H54 (cell line): ENCODE results near the gene NR6A1.

Source experiments
- DNase-seq: peaks from one replicate; pipeline ENCODE4 v3.0.0; 2011; ENCODE audit warnings: low spot score, mixed read lengths; ENCODE audit not compliant: insufficient read length
- FAIRE-seq: peaks from 3 replicates; lab custom pipeline; 2011; peaks lifted over from hg19 to GRCh38; lab: Jason Lieb, UNC
- POLR2A ChIP-seq: IDR thresholded peaks from 2 replicates; pipeline ENCODE4 v1.6.1; 2011; ENCODE audit warnings: low read depth, mild to moderate bottlenecking, low read length

The NR6A1 gene

DNA sequence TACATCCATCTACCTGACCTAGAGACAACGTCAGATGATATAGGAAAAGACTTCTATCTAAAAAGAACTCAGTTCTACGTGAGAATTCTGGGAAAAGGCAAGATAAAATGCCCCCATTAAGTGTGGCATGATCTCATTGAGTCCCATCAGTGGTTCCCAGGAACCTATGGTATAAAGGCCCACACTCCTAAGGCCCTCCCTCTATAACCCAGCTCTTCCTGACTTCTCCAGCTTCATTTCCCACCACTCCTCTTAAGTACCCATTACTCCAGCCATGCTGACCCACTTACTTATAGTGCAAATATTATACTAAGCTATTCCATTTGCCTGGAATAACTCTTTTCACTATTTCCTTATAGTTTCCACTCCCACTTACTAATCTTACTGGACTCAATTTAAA lies 168.5 kb downstream of the NR6A1 start:
- no peak for FAIRE-seq
- TF ChIP-seq POLR2A, result no peak
- DNase-seq, result no peak

DNA sequence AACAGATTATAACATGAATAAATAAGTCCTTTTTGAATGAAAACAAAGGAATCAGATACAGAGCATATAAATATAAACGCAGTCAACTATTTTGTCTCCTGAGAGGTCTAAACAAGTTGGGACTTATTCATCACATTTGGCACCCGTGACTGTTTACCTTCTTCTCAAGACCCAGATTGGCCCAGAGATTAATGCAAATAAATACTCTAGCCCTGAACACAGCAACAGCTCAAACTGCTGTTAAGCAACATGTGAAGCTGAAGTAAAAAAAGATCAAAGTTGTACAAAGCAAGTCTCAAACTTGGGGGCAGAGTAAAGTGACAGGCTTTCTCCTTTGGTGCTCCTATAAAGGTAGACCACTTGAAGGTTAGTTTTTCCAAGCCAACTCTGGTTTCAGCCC lies 168.9 kb downstream of the NR6A1 start:
- TF ChIP-seq POLR2A, result no peak
- no peak for FAIRE-seq
- no peak for DNase-seq

DNA sequence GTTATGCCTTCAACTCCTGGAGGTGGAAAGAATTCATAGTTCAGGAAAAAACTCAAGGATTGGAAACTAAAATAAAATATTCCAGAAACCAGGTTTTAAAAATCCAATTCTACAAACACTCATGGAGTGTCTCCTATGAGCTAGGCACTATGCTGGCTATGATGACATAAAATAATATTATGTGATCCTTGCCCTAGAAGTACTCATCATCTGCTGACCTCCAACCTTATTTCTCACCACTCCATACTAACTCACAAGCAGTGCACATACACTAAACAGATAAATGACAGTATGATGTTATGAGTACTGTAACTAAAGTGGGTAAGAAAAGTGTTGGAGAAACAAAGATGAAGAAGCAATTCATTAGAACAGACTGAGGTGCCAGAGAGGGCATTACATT lies 170.7 kb downstream of the NR6A1 start:
- FAIRE-seq (peak; percentile 74), DNase-seq (no peak)
- TF ChIP-seq POLR2A, result no peak

DNA sequence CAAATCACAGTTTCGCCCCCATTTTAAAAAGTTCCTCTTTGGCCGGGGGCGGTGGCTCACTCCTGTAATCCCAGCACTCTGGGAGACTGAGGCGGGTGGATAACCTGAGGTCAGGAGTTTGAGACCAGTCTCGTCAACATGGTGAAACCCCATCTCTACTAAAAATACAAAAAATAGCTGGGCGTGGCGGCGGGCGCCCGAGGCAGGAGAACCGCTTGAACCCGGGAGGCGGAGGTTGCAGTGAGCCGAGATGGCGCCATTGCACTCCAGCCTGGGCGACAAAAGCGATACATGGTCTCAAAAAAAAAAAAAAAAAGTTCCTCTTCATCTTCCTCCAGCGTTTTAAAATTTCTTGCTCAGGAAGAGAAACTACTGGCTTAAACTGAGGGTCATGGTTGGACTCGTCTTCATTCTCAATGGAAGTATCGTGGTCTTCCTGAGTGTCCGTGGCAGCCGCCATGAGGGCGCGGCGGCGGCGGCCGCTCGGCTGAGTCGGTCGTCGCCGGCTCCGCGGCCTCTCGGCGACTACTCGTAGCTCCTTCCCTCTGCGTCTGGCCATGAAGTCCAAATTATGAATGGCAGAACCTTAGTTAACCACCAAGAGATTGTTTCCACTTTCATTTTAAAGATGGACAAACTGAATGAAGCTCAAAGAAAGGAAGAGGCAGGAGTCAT lies 171.9 kb downstream of the NR6A1 start:
- no peak for TF ChIP-seq POLR2A
- no peak for DNase-seq
- no peak for FAIRE-seq

GRCh38 chr9:124598048-124598447 lies 173.1 kb downstream of the NR6A1 start:
- FAIRE-seq (no peak), DNase-seq (no peak)
- no peak for TF ChIP-seq POLR2A

GRCh38 chr9:124596172-124596839 lies 174.8 kb downstream of the NR6A1 start:
- no peak for DNase-seq
- TF ChIP-seq POLR2A, result no peak
- no peak for FAIRE-seq

DNA sequence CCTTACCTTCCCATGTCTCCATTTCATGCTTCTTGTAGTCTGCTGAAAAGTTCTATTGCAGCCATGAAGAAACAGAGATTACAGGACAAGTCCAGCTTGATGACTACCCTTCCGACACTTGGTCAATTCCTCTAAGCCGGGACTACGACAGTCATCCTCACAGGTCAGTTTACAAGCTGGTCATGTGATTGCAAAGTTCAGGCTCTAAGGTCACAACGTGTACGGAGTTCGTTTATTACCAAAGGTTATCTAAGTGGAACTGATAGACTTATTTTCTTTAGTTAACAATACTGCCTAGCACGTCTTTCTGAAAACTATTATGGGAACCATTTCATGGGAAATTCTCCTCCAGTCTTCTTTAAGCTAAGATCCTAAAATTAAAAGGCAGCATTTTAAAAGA lies 175.4 kb downstream of the NR6A1 start:
- no peak for TF ChIP-seq POLR2A
- DNase-seq, result no peak
- FAIRE-seq, result peak; percentile 60

GRCh38 chr9:124594673-124595072 lies 176.4 kb downstream of the NR6A1 start:
- TF ChIP-seq POLR2A, result no peak
- FAIRE-seq (no peak), DNase-seq (no peak)

DNA sequence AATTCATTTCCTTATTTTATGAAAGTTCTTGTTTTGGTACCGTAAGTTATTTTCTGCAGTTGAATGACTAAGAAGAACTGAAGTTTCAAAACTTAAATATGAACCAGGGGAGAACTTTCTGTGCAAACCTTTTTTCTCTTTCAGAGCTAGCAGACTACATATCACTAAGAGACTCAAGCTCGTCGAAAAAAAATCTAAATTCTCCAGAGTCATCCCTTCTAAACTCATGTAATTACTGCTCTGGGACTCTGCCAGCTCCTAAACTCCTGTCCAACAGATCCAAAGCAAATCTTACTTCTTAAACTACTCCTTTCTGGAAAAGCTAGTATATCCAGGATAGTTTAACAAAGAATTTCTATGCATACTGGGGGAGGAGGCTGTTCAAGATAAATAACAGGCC lies 176.9 kb downstream of the NR6A1 start:
- no peak for TF ChIP-seq POLR2A
- no peak for FAIRE-seq
- no peak for DNase-seq

- no peak for TF ChIP-seq POLR2A
- FAIRE-seq (peak; percentile 89), DNase-seq (no peak)
Observed at GRCh38 chr9:124593651-124594058, 177.5 kb downstream of the NR6A1 start.

DNA sequence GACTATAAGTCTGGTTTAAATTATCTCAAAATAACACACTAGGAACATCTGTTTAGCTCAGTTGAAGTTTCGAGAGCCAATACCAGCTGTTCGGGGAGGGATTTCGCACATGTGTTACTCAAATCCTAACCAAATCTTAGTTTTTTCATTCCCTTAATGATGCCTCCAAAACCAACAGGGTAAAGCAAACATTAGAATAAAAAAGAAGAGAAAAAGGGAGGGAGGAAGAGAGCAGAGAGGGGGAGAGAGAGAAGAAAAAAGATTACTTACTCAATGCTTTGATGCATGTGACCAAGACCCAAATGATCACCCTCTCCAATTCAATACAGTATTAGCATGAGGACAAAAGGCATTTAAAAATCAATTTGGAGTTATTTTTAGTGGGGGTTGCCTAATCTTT lies 177.9 kb downstream of the NR6A1 start:
- FAIRE-seq (peak; percentile 11), DNase-seq (no peak)
- TF ChIP-seq POLR2A, result no peak

DNA sequence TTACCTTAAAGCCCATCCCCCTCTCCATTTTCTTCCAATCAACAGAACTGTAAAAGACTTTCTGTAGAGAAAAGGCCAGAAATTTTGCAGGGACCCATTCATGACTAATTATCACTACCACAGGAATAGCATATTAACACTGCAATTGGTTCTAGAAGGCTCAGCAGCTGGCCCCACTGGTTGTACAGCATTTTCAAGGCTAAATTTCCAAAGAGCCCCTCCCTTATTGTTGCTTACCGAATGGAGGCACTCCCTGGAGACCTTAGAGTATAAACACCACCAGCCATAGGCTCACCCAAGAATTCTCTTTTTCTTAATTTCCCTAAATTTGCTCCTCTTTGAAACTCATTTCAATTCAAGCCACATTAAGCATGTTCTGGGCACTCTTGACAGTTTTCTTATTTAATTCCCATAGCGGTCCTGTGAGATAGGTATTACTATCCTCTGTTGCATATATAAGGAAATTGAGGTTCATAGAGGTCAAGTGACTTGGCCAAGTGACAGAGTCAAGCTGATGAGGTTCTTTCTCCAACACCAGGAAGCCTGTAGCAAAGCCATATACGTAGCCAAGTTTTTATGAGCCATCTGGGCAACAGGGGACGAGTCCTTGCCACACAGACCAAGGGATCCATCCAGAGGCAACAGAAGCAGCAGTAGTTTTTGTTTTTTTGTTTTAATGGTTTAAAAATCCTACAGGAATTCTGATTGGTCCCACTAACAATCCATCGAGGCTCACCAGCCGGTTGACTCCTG lies 180.0 kb downstream of the NR6A1 start:
- FAIRE-seq (peak; percentile 23), DNase-seq (no peak)
- TF ChIP-seq POLR2A, result no peak

DNA sequence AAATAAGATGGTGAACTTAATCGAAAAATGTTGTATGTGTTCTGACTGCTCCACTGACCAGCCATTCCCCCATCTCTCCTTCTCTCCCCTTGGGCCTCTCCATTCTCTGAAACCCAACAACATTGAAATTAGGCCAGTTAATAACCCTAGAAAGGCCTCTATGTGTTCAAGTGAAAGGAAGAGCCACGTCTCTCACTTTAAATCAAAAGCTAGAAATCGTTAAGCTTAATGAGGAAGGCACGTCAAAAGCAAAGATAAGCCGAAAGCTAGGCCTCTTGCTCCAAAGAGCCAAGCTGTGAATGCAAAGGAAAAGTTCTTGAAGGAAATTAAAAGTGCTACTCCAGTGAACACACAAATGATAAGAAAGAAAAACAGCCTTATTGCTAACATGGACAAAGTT lies 186.5 kb downstream of the NR6A1 start:
- DNase-seq (no peak), FAIRE-seq (no peak)
- TF ChIP-seq POLR2A, result no peak

- no peak for DNase-seq
- no peak for FAIRE-seq
- no peak for TF ChIP-seq POLR2A
Observed at GRCh38 chr9:124583134-124583533, 188.0 kb downstream of the NR6A1 start.
